ENCODE results near the gene BARD1.
A peak's percentile ranks its signal among the peaks of the same experiment; 100 is the strongest.

BARD1 gene

GRCh38 chr2:214774108-214774507, 35.4 kb downstream of the BARD1 start:
- Histone ChIP-seq H3K36me3 (peaks cover 71% of the 10 kb centered on the region), H3K27me3 (no peaks in the 10 kb centered on the region), H3K27ac (no peak overlapping the region), H3K4me3 (no peak overlapping the region), H3K9ac (no peak overlapping the region), H3K9me3 (peaks cover 37% of the 10 kb centered on the region), H4K20me1 (no peaks in the 10 kb centered on the region), H3K4me1 (no peaks in the 10 kb centered on the region), H3K4me2 (no peak overlapping the region)
- TF ChIP-seq Cebpa-rat (IDR thresholded peaks at IDR 0.05): no peak

DNA sequence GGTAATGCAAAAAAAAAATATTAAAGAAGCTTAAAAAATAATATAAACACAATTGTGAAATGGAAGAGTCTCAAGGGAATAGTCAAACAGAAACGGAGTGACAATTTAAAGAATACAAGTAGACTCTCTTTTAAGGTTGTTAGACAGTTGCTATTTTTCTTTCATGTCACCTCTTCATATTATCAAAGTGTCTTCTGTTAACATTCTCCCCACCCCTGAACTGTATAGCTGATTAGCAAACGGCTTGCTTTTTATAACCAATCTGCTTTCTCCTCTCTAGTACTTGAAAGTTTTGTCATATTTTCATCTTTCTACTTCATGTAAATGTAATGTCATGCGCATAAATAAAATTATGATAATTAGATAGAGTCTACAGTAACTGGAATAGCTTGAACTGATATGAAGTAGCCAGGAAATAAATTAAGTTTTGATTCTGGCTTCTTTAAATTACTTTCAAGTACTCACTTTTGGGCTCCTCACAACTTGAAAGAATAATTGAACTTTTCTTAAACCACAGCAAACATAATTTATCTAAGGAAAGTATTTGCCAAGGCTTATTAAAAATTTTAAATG, 37.0 kb downstream of the BARD1 start:
- Histone ChIP-seq H3K4me1 (no peaks in the 10 kb centered on the region), H3K9ac (no peak overlapping the region), H3K9me3 (peaks cover 34% of the 10 kb centered on the region), H3K27ac (no peak overlapping the region), H4K20me1 (no peaks in the 10 kb centered on the region), H3K4me2 (no peak overlapping the region), H3K4me3 (no peak overlapping the region), H3K36me3 (peaks cover 75% of the 10 kb centered on the region), H3K27me3 (no peaks in the 10 kb centered on the region)
- no peak for TF ChIP-seq Cebpa-rat (IDR thresholded peaks at IDR 0.05)

DNA sequence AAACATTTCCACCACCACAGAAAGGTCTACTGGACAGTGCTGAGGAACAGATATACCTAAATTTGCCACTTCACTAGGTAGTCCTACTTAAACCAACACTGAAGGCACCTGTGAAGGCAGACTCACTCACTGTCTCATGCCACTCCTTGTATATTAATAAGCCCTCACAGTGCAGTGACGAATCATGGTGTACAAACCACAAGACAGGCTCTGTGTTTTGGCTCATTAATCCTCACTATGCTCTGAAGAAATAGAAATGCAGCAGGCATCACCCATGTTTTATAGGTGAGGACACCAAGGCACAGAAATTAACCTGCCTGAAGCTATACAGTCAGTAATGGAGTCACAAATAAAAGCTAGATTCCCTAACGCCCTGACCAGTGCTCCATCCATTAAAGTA, 44.3 kb downstream of the BARD1 start:
- Histone ChIP-seq H3K36me3 (peaks cover 93% of the 10 kb centered on the region), H3K9me3 (no peaks in the 10 kb centered on the region), H3K4me3 (no peak overlapping the region), H3K9ac (no peak overlapping the region), H3K4me2 (no peak overlapping the region), H3K27me3 (no peaks in the 10 kb centered on the region), H3K4me1 (no peaks in the 10 kb centered on the region), H3K27ac (no peak overlapping the region), H4K20me1 (no peaks in the 10 kb centered on the region)
- no peak for TF ChIP-seq Cebpa-rat (IDR thresholded peaks at IDR 0.05)

GRCh38 chr2:214753455-214753854, 56.0 kb downstream of the BARD1 start:
- Histone ChIP-seq H3K27ac (no peak overlapping the region), H3K36me3 (peaks cover 89% of the 10 kb centered on the region), H3K9ac (no peak overlapping the region), H4K20me1 (no peaks in the 10 kb centered on the region), H3K27me3 (no peaks in the 10 kb centered on the region), H3K4me2 (no peak overlapping the region), H3K4me1 (no peaks in the 10 kb centered on the region), H3K9me3 (no peaks in the 10 kb centered on the region), H3K4me3 (no peak overlapping the region)
- TF ChIP-seq Cebpa-rat (IDR thresholded peaks at IDR 0.05): no peak

DNA sequence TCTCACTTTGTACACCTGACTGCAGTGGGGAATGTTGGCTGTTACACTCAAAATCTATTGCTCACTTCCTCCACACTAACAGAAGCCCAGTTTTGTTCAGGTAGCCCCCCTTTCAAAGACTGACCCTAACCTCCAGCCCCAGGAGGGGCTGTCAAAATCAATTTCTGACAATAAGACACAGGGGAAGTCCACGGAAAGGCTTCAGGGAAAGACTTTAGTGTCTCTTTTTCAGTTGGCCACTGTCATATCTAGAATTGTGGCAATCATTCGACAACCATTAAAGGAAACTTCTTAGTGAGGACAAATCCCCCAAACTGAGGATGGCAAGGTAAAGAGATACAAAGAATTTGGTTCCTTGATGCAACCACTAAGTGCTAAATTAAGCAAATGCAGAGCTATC, 59.0 kb downstream of the BARD1 start:
- H3K36me3 ChIP-seq: peaks cover 73% of the 10 kb centered on the region
- H3K4me3 ChIP-seq: no peak overlapping the region
- H4K20me1 ChIP-seq: no peaks in the 10 kb centered on the region
- no peak overlapping the region for H3K27ac ChIP-seq
- H3K9ac ChIP-seq: no peak overlapping the region
- H3K9me3 ChIP-seq: no peaks in the 10 kb centered on the region
- no peaks in the 10 kb centered on the region for H3K4me1 ChIP-seq
- no peaks in the 10 kb centered on the region for H3K27me3 ChIP-seq
- TF ChIP-seq Cebpa-rat (IDR thresholded peaks at IDR 0.05): no peak
- no peak overlapping the region for H3K4me2 ChIP-seq

GRCh38 chr2:214747992-214748391, 61.5 kb downstream of the BARD1 start:
- no peak overlapping the region for H3K4me2 ChIP-seq
- H3K27ac ChIP-seq: no peak overlapping the region
- peaks cover 77% of the 10 kb centered on the region for H3K36me3 ChIP-seq
- no peak for TF ChIP-seq Cebpa-rat (IDR thresholded peaks at IDR 0.05)
- no peak overlapping the region for H3K4me3 ChIP-seq
- H3K9ac ChIP-seq: no peak overlapping the region
- H3K4me1 ChIP-seq: no peaks in the 10 kb centered on the region
- no peaks in the 10 kb centered on the region for H3K9me3 ChIP-seq
- no peaks in the 10 kb centered on the region for H4K20me1 ChIP-seq
- no peaks in the 10 kb centered on the region for H3K27me3 ChIP-seq

- Histone ChIP-seq H3K27me3 (no peaks in the 10 kb centered on the region), H3K4me3 (no peak overlapping the region), H3K9ac (no peak overlapping the region), H3K9me3 (no peaks in the 10 kb centered on the region), H4K20me1 (no peaks in the 10 kb centered on the region), H3K27ac (no peak overlapping the region), H3K4me2 (no peak overlapping the region), H3K36me3 (peaks cover 55% of the 10 kb centered on the region), H3K4me1 (peaks cover 19% of the 10 kb centered on the region)
- no peak for TF ChIP-seq Cebpa-rat (IDR thresholded peaks at IDR 0.05)
These were observed 67.4 kb downstream of the BARD1 start for GRCh38 chr2:214742119-214742518.

GRCh38 chr2:214740867-214741395, 68.6 kb downstream of the BARD1 start:
- no peaks in the 10 kb centered on the region for H4K20me1 ChIP-seq
- H3K36me3 ChIP-seq: peaks cover 49% of the 10 kb centered on the region
- no peak overlapping the region for H3K9ac ChIP-seq
- H3K4me3 ChIP-seq: no peak overlapping the region
- H3K27ac ChIP-seq: no peak overlapping the region
- no peaks in the 10 kb centered on the region for H3K27me3 ChIP-seq
- no peaks in the 10 kb centered on the region for H3K9me3 ChIP-seq
- no peak overlapping the region for H3K4me2 ChIP-seq
- peaks cover 22% of the 10 kb centered on the region for H3K4me1 ChIP-seq
- TF ChIP-seq Cebpa-rat (IDR thresholded peaks at IDR 0.05): no peak

DNA sequence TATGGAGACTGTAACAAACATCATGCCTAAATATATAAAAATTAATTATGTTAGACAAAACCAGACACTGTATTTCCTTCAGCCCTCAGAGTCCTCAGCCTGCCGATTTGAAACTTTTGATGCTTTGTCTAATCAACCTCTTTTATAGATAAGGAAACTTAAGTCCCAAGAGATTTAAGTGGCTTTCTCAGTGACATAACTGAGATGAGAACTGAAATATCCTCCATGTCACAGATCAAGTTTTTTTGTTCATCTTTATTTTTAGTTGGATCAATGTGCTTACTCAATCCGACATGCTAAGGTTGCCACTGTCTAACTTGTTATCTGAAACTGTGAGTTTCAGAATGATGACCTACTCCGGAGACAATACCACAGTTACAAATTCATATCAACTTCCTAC, 72.3 kb downstream of the BARD1 start:
- Histone ChIP-seq H3K4me3 (no peak overlapping the region), H3K4me1 (peaks cover 22% of the 10 kb centered on the region), H3K27me3 (no peaks in the 10 kb centered on the region), H3K4me2 (peak overlapping the region; percentile 6), H3K36me3 (peaks cover 30% of the 10 kb centered on the region), H3K27ac (no peak overlapping the region), H3K9ac (no peak overlapping the region), H3K9me3 (no peaks in the 10 kb centered on the region), H4K20me1 (no peaks in the 10 kb centered on the region)
- TF ChIP-seq Cebpa-rat (IDR thresholded peaks at IDR 0.05): no peak

GRCh38 chr2:214730800-214731407, 78.6 kb downstream of the BARD1 start:
- H3K4me3 ChIP-seq: no peak overlapping the region
- H4K20me1 ChIP-seq: no peaks in the 10 kb centered on the region
- H3K36me3 ChIP-seq: peaks cover 67% of the 10 kb centered on the region
- H3K27ac ChIP-seq: no peak overlapping the region
- H3K9me3 ChIP-seq: no peaks in the 10 kb centered on the region
- TF ChIP-seq Cebpa-rat (IDR thresholded peaks at IDR 0.05): no peak
- H3K9ac ChIP-seq: no peak overlapping the region
- H3K4me1 ChIP-seq: no peaks in the 10 kb centered on the region
- H3K4me2 ChIP-seq: no peak overlapping the region
- H3K27me3 ChIP-seq: no peaks in the 10 kb centered on the region
